HG02759 (cell line): Measurements from ENCODE around the gene ALPG.

ENCODE experiments used
- ATAC-seq: cut with Tn5 transposase; IDR thresholded peaks from one replicate; pipeline ENCODE4 v1.9.1; 2021; ENCODE audit warnings: mild to moderate bottlenecking, moderate library complexity; ENCODE audit not compliant: unreplicated experiment

ALPG gene

GRCh38 chr2:232456296-232457120, 49.9 kb downstream of the ALPG start:
- no peak for ATAC-seq

- ATAC-seq: no peak
Observed at GRCh38 chr2:232457121-232458011, 50.7 kb downstream of the ALPG start.

- no peak for ATAC-seq
Observed at GRCh38 chr2:232458051-232458660, 51.5 kb downstream of the ALPG start.

- ATAC-seq: no peak
Observed at GRCh38 chr2:232458661-232459418, 52.2 kb downstream of the ALPG start.

GRCh38 chr2:232459419-232460035, 52.9 kb downstream of the ALPG start:
- ATAC-seq: no peak

- no peak for ATAC-seq
Observed at GRCh38 chr2:232460171-232460570, 53.5 kb downstream of the ALPG start.
